ENCODE results near the gene SARNP.

- TF ChIP-seq CTCF (conservative IDR thresholded peaks at IDR 0.05; ENCODE audit: low read length) (no peak), EZH2phosphoT487 (IDR thresholded peaks at IDR 0.05; ENCODE audit: borderline replicate concordance, low read depth, low read length) (no peak)
Observed at GRCh38 chr12:55847603-55848291, 30.2 kb upstream of the SARNP start.
